HepG2 (cell line): ENCODE results near the gene ALPL. TPM values are rescaled to one million over a fixed set of nuclear protein-coding genes. Genes with fewer than 3 reads are reported as not detected.

Experiments used
- ATF3 ChIP-seq: sonication (generic); formaldehyde crosslinking; IDR thresholded peaks from 2 replicates; pipeline ENCODE4 v1.4.0; 2020; ENCODE audit warnings: missing genetic modification reagents
- E2F2 ChIP-seq: sonication (generic); formaldehyde crosslinking; IDR thresholded peaks from 2 replicates; pipeline ENCODE4 v1.4.0; 2020; ENCODE audit warnings: missing genetic modification reagents, borderline replicate concordance
- FOSL2 ChIP-seq: sonication (generic); formaldehyde crosslinking; IDR thresholded peaks from 2 replicates; pipeline ENCODE4 v1.4.0; 2020; ENCODE audit warnings: missing genetic modification reagents
- HIC2 ChIP-seq: sonication (generic); formaldehyde crosslinking; IDR thresholded peaks from 2 replicates; pipeline ENCODE4 v1.9.0; 2022; ENCODE audit warnings: low read depth, missing genetic modification reagents
- ONECUT2 ChIP-seq: sonication (generic); formaldehyde crosslinking; IDR thresholded peaks from 2 replicates; pipeline ENCODE4 v1.4.0; 2020; ENCODE audit warnings: missing genetic modification reagents
- TCF7L2 ChIP-seq: IDR thresholded peaks from 2 replicates; pipeline ENCODE4 v1.6.1; 2011; ENCODE audit warnings: mild to moderate bottlenecking, low read depth, low read length, moderate library complexity
- TIGD3 ChIP-seq: sonication (generic); formaldehyde crosslinking; IDR thresholded peaks from 2 replicates; pipeline ENCODE4 v1.5.1; 2020; ENCODE audit warnings: mild to moderate bottlenecking, missing genetic modification reagents, borderline replicate concordance
- ZHX1 ChIP-seq: sonication (generic); formaldehyde crosslinking; IDR thresholded peaks from 2 replicates; pipeline ENCODE4 v1.8.1; 2022; ENCODE audit warnings: low read depth, mild to moderate bottlenecking, missing genetic modification reagents
- ZNF253 ChIP-seq: sonication (generic); formaldehyde crosslinking; IDR thresholded peaks from 2 replicates; pipeline ENCODE4 v1.8.0; 2022; ENCODE audit warnings: mild to moderate bottlenecking, missing genetic modification reagents, borderline replicate concordance
- ZNF280D ChIP-seq: sonication (generic); formaldehyde crosslinking; IDR thresholded peaks from 2 replicates; pipeline ENCODE4 v1.5.1; 2020; ENCODE audit warnings: mild to moderate bottlenecking, missing genetic modification reagents
- ZNF350 ChIP-seq: sonication (generic); formaldehyde crosslinking; IDR thresholded peaks from 2 replicates; pipeline ENCODE4 v1.4.0; 2020; ENCODE audit warnings: mild to moderate bottlenecking, low read depth, missing genetic modification reagents, borderline replicate concordance
- ZNF572 ChIP-seq: sonication (generic); formaldehyde crosslinking; IDR thresholded peaks from 2 replicates; pipeline ENCODE4 v1.5.1; 2020; ENCODE audit warnings: mild to moderate bottlenecking, missing genetic modification reagents
- polyA plus RNA-seq, 8 experiments: library from polyadenylated mRNA; depleted of rRNA in 3 of 8; stranded (reverse) in 7 of 8; unstranded in 1 of 8; fragments of >200 nt; fragmentation: Illumina TruSeq in 4 of 8; extraction: Trizol in 4 of 8; gene quantifications; 2 replicates each; pipeline versions ENCODE4 v1.2.1 to v1.2.3, GENCODE V29; 2011 to 2016; ENCODE audit warnings: low read depth in 4 of 8, missing spikeins in 1 of 8, mixed read lengths in 1 of 8; ENCODE audit not compliant: insufficient read depth in 1 of 8
- total RNA-seq, 5 experiments: library from RNA; depleted of rRNA; stranded (reverse); fragments of >200 nt; fragmentation: Illumina TruSeq; extraction: Trizol; gene quantifications; 2 replicates each; pipeline ENCODE4 v1.2.3, GENCODE V29; 2016; ENCODE audit warnings: low read depth in 1 of 5

Gene ALPL
- total and polyA plus RNA-seq, 2 of the 13 experiments (the other 11 are each of a cell fraction or from before 2014, with no cell fraction given) = 0.12 TPM; not detected in 1

GRCh38 chr1:21537511-21537931 lies 28.3 kb downstream of the ALPL start (continued):
- TF ChIP-seq ZNF280D = no peak
- no peak for TF ChIP-seq E2F2 (CRISPR knock-in tag)
- TF ChIP-seq ZNF350 (CRISPR knock-in tag) = no peak
- no peak for TF ChIP-seq ZNF253
- no peak for TF ChIP-seq TIGD3 (CRISPR knock-in tag)
- TF ChIP-seq ATF3 = no peak; the same call in 1 of the 2 replicates
- TF ChIP-seq HIC2 (CRISPR knock-in tag) = 0 out of 2 replicates have a peak, but pooled peaks have one; percentile 29
- TF ChIP-seq ONECUT2 (CRISPR knock-in tag) = no peak
- TF ChIP-seq ZHX1 = no peak
- no peak for TF ChIP-seq FOSL2
- TF ChIP-seq TCF7L2 = no peak
- TF ChIP-seq ZNF572 (CRISPR knock-in tag) = no peak
